Kidney tubule cell (primary cell): Measurements from ENCODE around the gene TALDO1.
"Not testable (repeated sequence)": the region's sequence is repeated elsewhere in the genome, so short reads cannot be mapped to it uniquely, and the experiment has no call there.

Source experiments
- DNase-seq: peaks from one replicate; pipeline ENCODE4 v3.0.0-alpha.2; 2018; ENCODE audit warnings: low spot score

TALDO1 gene

DNA sequence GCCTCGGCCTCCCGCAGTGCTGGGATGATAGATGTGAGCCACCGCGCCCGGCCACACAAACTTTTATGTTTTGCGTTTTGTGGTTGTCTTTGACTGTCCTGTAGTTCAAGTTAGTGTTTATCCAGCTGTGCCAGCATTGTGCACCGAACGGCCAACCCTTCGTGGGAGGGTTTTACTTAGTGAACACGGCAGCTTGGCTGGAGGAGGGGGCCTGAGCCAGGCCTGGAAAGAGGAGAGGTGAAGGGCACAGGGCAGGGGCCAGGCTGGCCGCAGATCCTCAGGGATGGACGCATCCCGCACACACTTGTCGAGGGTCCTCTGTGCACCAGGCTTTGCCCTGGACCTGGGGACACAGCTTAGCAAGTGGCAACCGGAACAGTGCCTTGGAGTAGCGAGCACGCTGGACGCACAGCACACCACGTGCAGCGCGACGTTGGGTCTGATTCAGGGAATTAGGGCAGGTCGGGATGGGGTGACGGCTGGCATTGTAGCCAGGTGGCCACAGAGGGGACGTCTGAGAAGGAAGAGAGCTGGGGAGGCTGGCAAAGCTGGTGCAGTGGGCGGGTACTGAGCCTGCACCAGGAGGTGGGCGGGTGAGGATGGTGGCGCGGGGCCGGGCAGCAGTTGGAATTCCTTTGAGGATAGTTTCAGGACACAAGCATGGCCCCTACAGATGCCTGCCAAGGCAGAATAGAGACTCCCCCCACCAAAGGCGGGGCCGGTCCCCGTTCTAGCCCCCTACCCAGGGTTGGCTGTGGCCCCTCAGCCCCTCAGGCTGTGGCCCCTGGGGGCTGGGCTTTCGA is 27.8 kb upstream of the TALDO1 start:
- no peak for DNase-seq

- no peak for DNase-seq
These were observed 27.1 kb upstream of the TALDO1 start for GRCh38 chr11:720017-720641.

- DNase-seq = peak; percentile 51
These were observed 26.5 kb upstream of the TALDO1 start for GRCh38 chr11:720642-721246.

- DNase-seq = no peak
These were observed 26.0 kb upstream of the TALDO1 start for GRCh38 chr11:721247-721740.

DNA sequence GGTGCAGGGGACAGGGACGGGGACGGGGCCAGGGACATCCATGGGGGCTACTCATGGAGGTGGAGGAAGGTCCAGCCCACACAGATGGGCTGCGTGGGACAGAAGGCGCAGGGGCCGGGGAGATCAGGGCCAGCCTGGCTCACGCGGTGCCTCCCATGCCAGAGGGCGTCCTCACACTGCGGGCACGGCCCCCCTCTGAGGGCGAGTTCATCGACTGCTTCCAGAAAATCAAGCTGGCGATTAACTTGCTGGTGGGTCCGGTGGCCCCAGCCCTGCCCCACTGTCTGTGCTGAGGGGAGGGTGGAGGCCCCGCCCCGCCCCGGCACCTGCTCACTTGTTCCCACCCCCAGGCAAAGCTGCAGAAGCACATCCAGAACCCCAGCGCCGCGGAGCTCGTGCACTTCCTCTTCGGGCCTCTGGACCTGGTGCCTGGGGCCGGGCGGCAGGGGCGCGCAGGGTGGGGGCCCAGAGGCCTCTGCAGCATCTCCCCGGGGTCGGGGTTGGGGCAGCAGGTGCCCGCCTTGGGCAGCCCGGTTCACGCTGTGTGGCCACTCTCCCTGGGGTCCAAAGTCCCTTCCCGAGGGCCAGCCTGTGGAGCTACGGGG is 25.4 kb upstream of the TALDO1 start:
- DNase-seq = no peak

DNA sequence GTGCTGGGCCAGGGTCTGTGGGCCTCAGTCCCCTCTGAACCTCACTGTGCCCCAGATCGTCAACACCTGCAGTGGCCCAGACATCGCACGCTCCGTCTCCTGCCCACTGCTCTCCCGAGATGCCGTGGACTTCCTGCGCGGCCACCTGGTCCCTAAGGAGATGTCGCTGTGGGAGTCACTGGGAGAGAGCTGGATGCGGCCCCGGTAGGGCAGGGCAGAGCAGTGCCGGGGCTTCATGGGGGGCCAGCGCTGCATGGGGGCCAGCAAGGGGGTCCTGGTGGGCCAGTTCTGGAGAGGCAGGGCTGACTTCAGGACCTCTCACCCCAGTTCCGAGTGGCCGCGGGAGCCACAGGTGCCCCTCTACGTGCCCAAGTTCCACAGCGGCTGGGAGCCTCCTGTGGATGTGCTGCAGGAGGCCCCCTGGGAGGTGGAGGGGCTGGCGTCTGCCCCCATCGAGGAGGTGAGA is 24.9 kb upstream of the TALDO1 start:
- DNase-seq = no peak

DNA sequence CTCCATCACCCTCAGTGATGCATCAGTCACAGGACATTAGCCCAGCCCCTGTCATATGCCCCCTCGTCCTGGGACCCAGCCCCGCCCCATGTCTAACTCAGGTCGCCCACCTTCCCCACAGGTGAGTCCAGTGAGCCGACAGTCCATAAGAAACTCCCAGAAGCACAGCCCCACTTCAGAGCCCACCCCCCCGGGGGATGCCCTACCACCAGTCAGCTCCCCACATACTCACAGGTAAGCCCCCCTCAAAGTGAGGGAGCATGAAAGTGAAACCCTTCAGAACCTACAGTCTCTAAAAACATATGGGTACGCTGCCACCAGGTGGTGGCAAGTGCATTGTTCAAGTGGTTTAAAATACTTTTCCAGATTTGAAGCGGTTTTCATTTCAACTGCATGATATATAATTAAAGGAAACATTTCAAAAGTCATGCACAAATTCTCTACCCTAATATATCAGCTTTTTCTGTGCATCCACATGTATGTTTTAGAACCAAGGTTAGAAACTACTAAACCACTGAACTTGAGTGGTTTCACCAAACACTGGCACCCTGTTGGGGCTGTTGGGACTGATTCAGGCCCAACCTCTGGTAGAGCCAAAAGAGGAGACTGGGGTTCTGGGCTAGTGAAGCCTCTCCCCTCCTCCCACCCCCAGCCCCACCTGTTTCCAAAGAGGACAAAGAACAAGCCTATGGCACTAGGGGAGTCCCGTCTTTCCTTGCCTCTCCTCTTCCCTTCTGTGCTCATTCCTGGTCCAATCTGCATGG is 24.0 kb upstream of the TALDO1 start:
- DNase-seq = peak; percentile 64

DNA sequence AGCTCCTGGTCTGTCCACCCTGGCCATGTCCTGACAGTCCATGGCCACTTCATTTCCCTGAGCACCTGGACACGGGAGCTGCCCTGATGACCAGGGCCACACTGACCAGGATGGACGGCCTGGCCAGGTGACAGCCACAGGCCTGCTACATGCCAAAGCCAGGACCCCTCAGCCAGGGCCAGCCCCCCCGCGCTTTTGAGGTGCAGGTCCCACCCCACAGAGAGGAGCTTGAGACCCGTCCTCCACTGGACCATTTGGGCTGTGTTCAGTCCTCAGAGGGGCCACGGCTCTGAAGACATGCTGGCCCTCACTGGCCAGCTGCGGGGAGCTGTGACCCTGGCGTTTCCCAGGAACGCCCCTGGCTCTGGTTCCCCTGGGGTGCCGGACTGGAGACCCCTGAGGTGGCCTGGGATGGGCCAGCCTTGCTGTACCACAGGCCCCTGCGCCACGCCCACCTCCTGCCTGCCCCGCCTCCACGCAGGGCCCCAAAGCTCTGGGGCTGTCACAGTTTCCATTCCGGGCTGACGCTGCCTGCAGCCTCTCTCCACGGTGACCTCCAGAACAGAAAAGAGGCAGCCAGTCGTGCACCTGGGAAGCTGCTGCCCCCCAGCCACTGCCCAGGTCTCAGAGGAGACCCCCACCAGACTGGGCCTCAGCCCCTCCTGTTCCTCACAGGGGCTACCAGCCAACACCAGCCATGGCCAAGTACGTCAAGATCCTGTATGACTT is 23.1 kb upstream of the TALDO1 start:
- no peak for DNase-seq

- DNase-seq = no peak
These were observed 22.4 kb upstream of the TALDO1 start for GRCh38 chr11:724778-725386.

DNA sequence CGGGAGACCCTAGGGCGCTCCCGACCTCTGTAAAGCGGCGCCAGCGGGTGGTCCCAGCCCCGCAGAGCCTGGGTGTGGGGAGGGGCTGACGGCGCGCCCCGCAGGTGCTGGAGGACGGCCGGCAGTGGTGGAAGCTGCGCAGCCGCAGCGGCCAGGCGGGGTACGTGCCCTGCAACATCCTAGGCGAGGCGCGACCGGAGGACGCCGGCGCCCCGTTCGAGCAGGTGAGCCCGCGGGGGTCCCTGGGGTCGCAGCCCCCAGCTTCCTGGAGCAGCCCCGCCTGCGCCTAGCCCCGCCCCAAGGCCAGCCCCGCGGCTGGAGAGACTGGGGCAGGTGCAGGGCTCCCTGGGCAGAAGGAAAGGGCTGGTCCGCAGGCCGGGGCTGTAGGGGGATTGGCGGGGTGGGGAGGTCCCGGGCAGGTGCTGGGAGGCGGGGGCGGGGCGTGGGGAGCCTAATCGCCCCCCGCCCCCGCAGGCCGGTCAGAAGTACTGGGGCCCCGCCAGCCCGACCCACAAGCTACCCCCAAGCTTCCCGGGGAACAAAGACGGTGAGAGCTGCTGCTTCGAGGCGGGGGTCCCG is 21.6 kb upstream of the TALDO1 start:
- no peak for DNase-seq

- peak; percentile 84 for DNase-seq
These were observed 20.7 kb upstream of the TALDO1 start for GRCh38 chr11:726278-727220.

DNA sequence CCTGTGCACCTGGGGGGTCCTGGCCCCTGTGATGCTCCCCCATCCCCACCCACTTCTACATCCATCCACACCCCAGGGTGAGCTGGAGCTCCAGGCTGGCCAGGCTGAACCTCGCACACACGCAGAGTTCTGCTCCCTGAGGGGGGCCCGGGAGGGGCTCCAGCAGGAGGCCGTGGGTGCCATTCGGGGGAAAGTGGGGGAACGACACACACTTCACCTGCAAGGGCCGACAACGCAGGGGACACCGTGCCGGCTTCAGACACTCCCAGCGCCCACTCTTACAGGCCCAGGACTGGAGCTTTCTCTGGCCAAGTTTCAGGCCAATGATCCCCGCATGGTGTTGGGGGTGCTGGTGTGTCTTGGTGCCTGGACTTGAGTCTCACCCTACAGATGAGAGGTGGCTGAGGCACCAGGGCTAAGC is 20.0 kb upstream of the TALDO1 start:
- DNase-seq = no peak

- peak; percentile 98 for DNase-seq
These were observed 19.2 kb upstream of the TALDO1 start for GRCh38 chr11:727859-728748.

DNA sequence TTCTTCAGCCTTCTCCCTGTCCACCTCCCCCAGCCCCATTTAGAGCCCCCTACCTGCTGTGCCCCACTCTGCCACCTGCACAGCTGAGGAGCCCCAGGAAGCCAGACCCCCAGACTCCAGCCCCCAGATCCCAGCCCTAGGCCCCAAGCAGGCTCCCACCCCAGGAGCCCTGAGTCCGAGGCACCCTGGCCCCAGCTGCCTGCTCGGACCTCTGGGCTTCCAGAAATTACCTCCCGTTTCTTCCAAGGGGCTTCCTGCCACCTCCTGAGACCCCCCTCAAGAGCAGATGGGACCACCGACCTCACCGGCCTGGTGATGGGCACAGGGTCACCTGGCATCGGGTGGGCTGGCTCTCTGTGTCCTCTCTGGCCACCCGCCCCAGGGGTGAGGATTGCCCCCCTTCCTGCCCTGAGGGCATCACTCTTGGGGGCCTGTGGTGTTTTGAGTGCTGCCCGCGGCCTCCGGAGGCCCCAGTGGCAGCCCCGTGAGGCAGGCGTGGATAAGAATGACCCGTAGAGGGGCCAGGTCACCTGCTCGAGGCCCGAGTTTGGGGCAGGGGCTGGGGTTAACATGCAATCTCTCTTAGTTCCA is 18.3 kb upstream of the TALDO1 start:
- no peak for DNase-seq

DNA sequence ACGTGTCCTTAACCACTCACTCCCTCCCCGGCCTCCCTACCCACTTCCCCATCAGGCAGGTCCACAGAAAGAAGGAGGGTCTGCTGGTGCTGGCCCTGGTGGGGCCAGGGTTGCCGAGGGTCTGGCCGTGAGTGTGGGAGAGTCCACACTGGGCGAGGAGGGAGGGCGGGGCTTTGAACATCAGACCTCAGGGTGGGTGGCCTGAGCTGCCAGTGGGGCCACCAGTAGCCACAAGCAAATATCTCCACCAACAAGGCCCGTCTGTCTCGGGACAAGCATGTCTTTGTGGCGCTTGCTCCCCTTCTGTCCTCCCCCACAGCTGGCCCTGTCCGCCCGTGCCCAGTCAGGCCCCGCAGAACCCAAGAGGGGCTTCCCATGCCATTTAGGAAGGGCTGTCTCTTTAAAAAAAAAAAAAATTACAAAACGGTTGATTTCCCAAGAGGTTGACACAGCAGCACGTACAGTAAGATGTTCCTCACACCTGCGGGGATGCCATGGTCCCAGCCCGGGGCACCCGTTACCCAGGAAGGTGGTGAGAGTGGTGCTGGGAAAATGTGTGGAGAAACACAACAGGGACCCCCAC is 17.7 kb upstream of the TALDO1 start:
- no peak for DNase-seq

DNA sequence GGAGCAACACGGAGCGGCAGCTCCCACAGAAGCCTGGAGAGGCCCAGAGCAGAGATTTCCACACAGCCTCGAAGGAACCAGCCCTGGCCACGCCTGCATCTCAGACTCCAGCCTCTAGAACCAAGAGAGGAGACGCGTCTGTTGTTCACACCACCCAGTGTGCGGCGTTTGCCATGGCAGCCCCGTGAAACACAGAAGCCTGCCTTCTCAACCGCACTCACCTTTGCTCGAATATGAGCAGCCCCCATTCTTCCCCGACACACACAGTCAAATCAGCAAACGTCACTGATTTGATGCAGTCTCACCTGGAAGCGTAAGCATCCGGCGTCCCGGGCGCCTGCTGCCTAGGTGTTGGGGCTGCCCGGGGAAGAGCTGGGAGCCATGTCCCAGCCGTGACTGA is 14.2 kb upstream of the TALDO1 start:
- DNase-seq = no peak

DNA sequence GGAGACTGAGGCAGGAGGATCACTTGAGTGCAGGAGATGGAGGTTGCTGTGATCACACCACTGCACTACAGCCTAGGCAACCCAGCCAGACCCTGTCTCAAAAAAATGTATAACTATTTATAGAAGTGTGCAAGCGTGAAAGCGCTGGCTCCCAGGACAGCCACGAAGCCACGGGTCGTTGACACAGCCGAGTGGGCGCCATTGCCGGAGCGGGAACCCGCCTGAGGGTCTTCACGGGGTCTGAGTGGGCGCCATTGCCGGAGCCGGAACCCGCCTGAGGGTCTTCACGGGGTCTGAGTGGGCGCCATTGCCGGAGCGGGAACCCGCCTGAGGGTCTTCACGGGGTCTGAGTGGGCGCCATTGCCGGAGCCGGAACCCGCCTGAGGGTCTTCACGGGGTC is 12.7 kb upstream of the TALDO1 start:
- not testable (repeated sequence) for DNase-seq
